SK-N-SH (cell line): ENCODE results near the gene CCDC192. TPM values are rescaled to one million over a fixed set of nuclear protein-coding genes. Genes with fewer than 3 reads are reported as not detected.

Experiments used
- CTCF ChIA-PET: fragments of 300-600, 350-600 bp; formaldehyde crosslinking; extraction: SDS; loops from one replicate; lab custom pipeline; 2021; lab: Yijun Ruan, JAX
- POLR2A ChIA-PET: fragments of 350-600 bp; sonication (Branson Sonifier 250); formaldehyde crosslinking; extraction: SDS; loops from one replicate; lab custom pipeline; 2020; ENCODE audit warnings: antibody characterized with exemption, inconsistent platforms; lab: Yijun Ruan, JAX
- DNase-seq: peaks from one replicate; pipeline ENCODE4 v3.0.0; 2012
- H2AFZ ChIP-seq: fragments of 200-600 bp; sonication (generic); 2 replicates; pipeline ENCODE4 v1.8.1; 2016; ENCODE audit warnings: antibody characterized with exemption, mild to moderate bottlenecking, low read depth
- H3F3A ChIP-seq: fragments of 200-600 bp; sonication (generic); replicated peaks from 2 replicates; pipeline ENCODE3; 2016; ENCODE audit warnings: antibody characterized with exemption, mild to moderate bottlenecking; ENCODE audit not compliant: insufficient read depth
- H3K27ac ChIP-seq, 2 experiments: fragments of 200-500 bp in 1 of 2; fragments of 200-600 bp in 1 of 2; sonication (Bioruptor generic) in 1 of 2; sonication (generic), shearing (Covaris generic) in 1 of 2; 2 replicates each; pipeline versions ENCODE4 v1.5.1 to v1.6.1; 2014 to 2016; ENCODE audit warnings: low read depth in 2 of 2, inconsistent platforms in 1 of 2, low read length in 1 of 2, mild to moderate bottlenecking in 1 of 2, mixed read lengths in 1 of 2
- H3K27me3 ChIP-seq: fragments of 200-600 bp; sonication (generic), shearing (Covaris generic); 2 replicates; pipeline ENCODE4 v1.6.1; 2016; ENCODE audit warnings: mixed run types; ENCODE audit not compliant: insufficient read depth
- H3K36me3 ChIP-seq, 2 experiments: fragments of 200-500 bp in 1 of 2; fragments of 200-600 bp in 1 of 2; sonication (Bioruptor generic) in 1 of 2; sonication (generic) in 1 of 2; replicated peaks in 1 of 2; 2 replicates each; pipeline versions ENCODE3 to v1.5.1; 2014 to 2016; ENCODE audit warnings: low read length in 1 of 2, mild to moderate bottlenecking in 1 of 2; ENCODE audit not compliant: insufficient read depth in 2 of 2, control insufficient read depth in 1 of 2
- H3K4me1 ChIP-seq, 2 experiments: fragments of 200-500 bp in 1 of 2; fragments of 200-600 bp in 1 of 2; sonication (Bioruptor generic) in 1 of 2; sonication (generic), shearing (Covaris generic) in 1 of 2; 2 replicates each; pipeline versions ENCODE4 v1.5.1 to v1.6.1; 2014 to 2016; ENCODE audit warnings: low read depth in 1 of 2, low read length in 1 of 2, mixed run types in 1 of 2; ENCODE audit not compliant: insufficient read depth in 2 of 2, control insufficient read depth in 1 of 2
- H3K4me2 ChIP-seq: fragments of 200-600 bp; sonication (generic), shearing (Covaris generic); 2 replicates; pipeline ENCODE4 v1.6.1; 2017; ENCODE audit warnings: mixed run types
- H3K4me3 ChIP-seq, 2 experiments: fragments of 200-500 bp in 1 of 2; fragments of 200-600 bp in 1 of 2; sonication (Bioruptor generic) in 1 of 2; sonication (generic), shearing (Covaris generic) in 1 of 2; 2 replicates each; pipeline versions ENCODE4 v1.5.1 to v1.8.1; 2014 to 2016; ENCODE audit warnings: low read depth in 2 of 2, inconsistent platforms in 1 of 2, low read length in 1 of 2, mild to moderate bottlenecking in 1 of 2, mixed read lengths in 1 of 2, moderate library complexity in 1 of 2
- H3K79me2 ChIP-seq: fragments of 200-600 bp; sonication (generic); 2 replicates; pipeline ENCODE4 v1.8.1; 2017; ENCODE audit warnings: mild to moderate bottlenecking; ENCODE audit not compliant: insufficient read depth
- H3K9ac ChIP-seq: fragments of 200-600 bp; sonication (generic); 2 replicates; pipeline ENCODE4 v1.6.1; 2017; ENCODE audit warnings: mixed run types
- H3K9me2 ChIP-seq: fragments of 200-600 bp; sonication (generic); 2 replicates; pipeline ENCODE4 v1.6.1; 2017; ENCODE audit warnings: mixed run types
- H3K9me3 ChIP-seq: fragments of 200-600 bp; sonication (generic); 2 replicates; pipeline ENCODE4 v1.6.1; 2017; ENCODE audit warnings: mixed run types, mild to moderate bottlenecking, moderate library complexity
- H4K20me1 ChIP-seq: fragments of 200-600 bp; sonication (generic); 2 replicates; pipeline ENCODE4 v1.6.1; 2017; ENCODE audit warnings: mild to moderate bottlenecking, mixed run types; ENCODE audit not compliant: insufficient read depth
- CHD2 ChIP-seq: fragments of 150-350 bp; IDR thresholded peaks from 2 replicates; pipeline ENCODE4 v1.6.1; 2018; ENCODE audit warnings: low read length; ENCODE audit not compliant: partially characterized antibody
- ELF1 ChIP-seq: IDR thresholded peaks from 2 replicates; pipeline ENCODE4 v1.4.0; 2012
- EP300 ChIP-seq, 2 experiments: IDR thresholded peaks; 2 replicates each; pipeline versions ENCODE4 v1.4.0 to v1.6.1; 2012; ENCODE audit warnings: borderline replicate concordance in 1 of 2, low read depth in 1 of 2, low read length in 1 of 2
- FOXJ3 ChIP-seq: sonication (generic); formaldehyde crosslinking; IDR thresholded peaks from 2 replicates; pipeline ENCODE4 v1.5.1; 2020; ENCODE audit warnings: mild to moderate bottlenecking, missing genetic modification reagents
- GABPA ChIP-seq: IDR thresholded peaks from 2 replicates; pipeline ENCODE4 v1.4.0; 2012; ENCODE audit warnings: low read depth, mild to moderate bottlenecking
- GATA2 ChIP-seq: sonication (generic); formaldehyde crosslinking; IDR thresholded peaks from 2 replicates; pipeline ENCODE4 v1.5.0; 2020; ENCODE audit warnings: mild to moderate bottlenecking, missing genetic modification reagents
- IRF3 ChIP-seq: fragments of 150-350 bp; IDR thresholded peaks from 2 replicates; pipeline ENCODE4 v1.6.1; 2016; ENCODE audit warnings: mild to moderate bottlenecking, low read depth, low read length
- JUND ChIP-seq: IDR thresholded peaks from 2 replicates; pipeline ENCODE4 v1.4.0; 2012
- MEF2A ChIP-seq: IDR thresholded peaks from 2 replicates; pipeline ENCODE4 v1.4.0; 2012; ENCODE audit warnings: low read depth, borderline replicate concordance
- MXI1 ChIP-seq: IDR thresholded peaks from 2 replicates; pipeline ENCODE4 v1.6.1; 2012; ENCODE audit warnings: mild to moderate bottlenecking, low read depth, low read length, improper control_type of control experiment
- PBX3 ChIP-seq: IDR thresholded peaks from 2 replicates; pipeline ENCODE4; 2012
- POLR2AphosphoS5 ChIP-seq: IDR thresholded peaks from 2 replicates; pipeline ENCODE4 v1.6.1; 2012; ENCODE audit warnings: low read depth, low read length
- RAD21 ChIP-seq: IDR thresholded peaks from 2 replicates; pipeline ENCODE4 v1.6.1; 2012; ENCODE audit warnings: mild to moderate bottlenecking, low read length
- SIN3A ChIP-seq: IDR thresholded peaks from 2 replicates; pipeline ENCODE4 v1.6.1; 2012; ENCODE audit warnings: low read depth, mild to moderate bottlenecking, low read length, moderate library complexity, borderline replicate concordance
- SMC3 ChIP-seq: IDR thresholded peaks from 2 replicates; pipeline ENCODE4 v1.6.1; 2012; ENCODE audit warnings: low read depth, low read length, improper control_type of control experiment
- TAF1 ChIP-seq: IDR thresholded peaks from 2 replicates; pipeline ENCODE4 v1.6.1; 2012; ENCODE audit warnings: low read depth, mild to moderate bottlenecking, low read length, moderate library complexity, borderline replicate concordance
- TCF12 ChIP-seq: IDR thresholded peaks from 2 replicates; pipeline ENCODE4 v1.4.0; 2012
- TEAD4 ChIP-seq: IDR thresholded peaks from 2 replicates; pipeline ENCODE4 v1.4.0; 2012; ENCODE audit warnings: mild to moderate bottlenecking, borderline replicate concordance; ENCODE audit not compliant: insufficient read depth
- YY1 ChIP-seq: IDR thresholded peaks from 2 replicates; pipeline ENCODE4 v1.4.0; 2012; ENCODE audit warnings: low read depth, mild to moderate bottlenecking
- WGBS: methylation state at CpG from one replicate; pipeline ENCODE4 v1.1.6; 2017; ENCODE audit warnings: low lambda C conversion rate; 5-methylcytosine and 5-hydroxymethylcytosine counted together
- polyA plus RNA-seq, 3 experiments: library from polyadenylated mRNA; depleted of rRNA; stranded (reverse); fragments of >200 nt; gene quantifications; 2 replicates each; pipeline ENCODE4 v1.2.3, GENCODE V29; 2012
- TF ChIP-seq, protein P1 (sequence below): IDR thresholded peaks from 2 replicates; pipeline ENCODE4 v1.4.0; 2012; ENCODE audit warnings: low read depth, borderline replicate concordance
- TF ChIP-seq, protein P2 (sequence below): IDR thresholded peaks from 2 replicates; pipeline ENCODE4 v1.6.1; 2012; ENCODE audit warnings: mild to moderate bottlenecking, low read depth, low read length, moderate library complexity
- TF ChIP-seq, protein P3 (sequence below): fragments of 200-600 bp; sonication (generic); IDR thresholded peaks from 2 replicates; pipeline ENCODE4 v1.6.1; 2017; ENCODE audit warnings: antibody characterized with exemption, mild to moderate bottlenecking, moderate library complexity

Gene CCDC192
- polyA plus RNA-seq, 1 of the 3 experiments (the other 2 are of a cell fraction) = not detected

DNA sequence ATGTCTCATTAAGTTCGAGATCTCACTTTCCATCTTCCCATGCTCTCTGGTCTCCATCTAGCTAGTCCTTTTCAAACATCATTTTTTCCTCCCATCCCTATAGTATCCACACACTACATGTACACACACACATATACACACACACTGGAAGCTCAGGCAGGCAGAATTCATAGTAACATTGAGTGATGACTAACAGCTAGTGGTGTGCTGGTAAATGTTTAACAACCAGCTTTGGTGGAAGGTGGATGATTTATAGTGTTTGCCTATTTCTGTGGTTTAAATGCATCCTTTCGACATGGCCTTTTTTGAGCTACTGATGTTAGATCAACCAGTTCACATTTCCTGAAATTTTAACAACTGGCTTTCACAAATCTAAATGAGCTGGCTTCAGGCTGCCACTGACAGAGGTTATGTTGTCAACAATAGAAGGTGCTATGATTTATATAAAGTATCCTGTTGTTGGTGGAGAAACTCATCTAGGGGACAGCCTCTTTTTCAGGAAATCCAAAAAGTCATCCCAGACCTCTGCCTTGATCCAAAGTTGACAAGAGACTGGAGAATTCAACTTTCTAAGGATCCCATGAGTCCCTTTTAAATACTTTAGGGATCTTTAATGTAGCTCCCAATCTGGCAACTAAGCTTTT, 117.8 kb downstream of the CCDC192 start (continued):
- TF ChIP-seq, protein P1, sequence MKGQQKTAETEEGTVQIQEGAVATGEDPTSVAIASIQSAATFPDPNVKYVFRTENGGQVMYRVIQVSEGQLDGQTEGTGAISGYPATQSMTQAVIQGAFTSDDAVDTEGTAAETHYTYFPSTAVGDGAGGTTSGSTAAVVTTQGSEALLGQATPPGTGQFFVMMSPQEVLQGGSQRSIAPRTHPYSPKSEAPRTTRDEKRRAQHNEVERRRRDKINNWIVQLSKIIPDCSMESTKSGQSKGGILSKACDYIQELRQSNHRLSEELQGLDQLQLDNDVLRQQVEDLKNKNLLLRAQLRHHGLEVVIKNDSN = no peak
- TF ChIP-seq IRF3 (no peak), TAF1 (no peak), PBX3 (peak; percentile 93), POLR2AphosphoS5 (0 out of 2 replicates have a peak, but pooled peaks have one; percentile 51), GABPA (no peak), RAD21 (no peak)
- TF ChIP-seq, all 33 proteins: peak for 9

DNA sequence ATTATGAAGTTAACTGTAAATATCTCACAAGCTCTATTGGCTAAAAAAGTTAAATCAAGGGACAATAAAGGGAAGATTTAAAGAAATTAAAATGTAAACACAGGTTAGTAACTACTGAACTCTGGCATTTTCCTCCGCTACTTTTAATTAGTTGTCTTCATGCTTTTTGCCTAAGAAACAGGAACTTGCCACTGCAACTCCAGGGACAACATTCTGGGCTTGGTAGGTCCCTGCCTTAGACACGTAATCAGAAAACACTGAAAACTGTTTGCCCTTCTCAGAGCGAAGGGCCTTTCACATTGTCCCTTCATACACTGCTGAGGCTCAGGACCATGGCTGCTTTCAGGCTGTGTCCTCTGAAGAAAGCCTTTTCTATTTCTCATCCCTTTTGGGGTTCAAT, 118.7 kb downstream of the CCDC192 start:
- H3K9me3 ChIP-seq = no peaks in the 10 kb centered on the region
- H3K79me2 ChIP-seq = no peaks in the 10 kb centered on the region
- no peaks in the 10 kb centered on the region for H4K20me1 ChIP-seq
- H3K9me2 ChIP-seq = no peaks in the 10 kb centered on the region
- CTCF ChIA-PET = no interaction called here
- H3K27ac ChIP-seq = no peak overlapping the region
- H3K36me3 ChIP-seq = no peaks in the 10 kb centered on the region
- no peak overlapping the region for H3K4me2 ChIP-seq
- no peak overlapping the region for H2AFZ ChIP-seq
- DNase-seq = no peak
- peaks cover 0 to 10% of the 10 kb centered on the region in 2 experiments; a peak in 1 of 4 replicates for H3K4me1 ChIP-seq
- POLR2A ChIA-PET = no interaction called here
- 78% methylated on average over 2 of the region's 3 CpGs for WGBS
- no peak overlapping the region for H3K4me3 ChIP-seq
- H3K9ac ChIP-seq = no peak overlapping the region
- no peaks in the 10 kb centered on the region for H3K27me3 ChIP-seq
- peaks cover 9% of the 10 kb centered on the region for H3F3A ChIP-seq
- TF ChIP-seq GATA2 (CRISPR knock-in tag) = no peak
- TF ChIP-seq YY1 = no peak
- TF ChIP-seq, protein P2, sequence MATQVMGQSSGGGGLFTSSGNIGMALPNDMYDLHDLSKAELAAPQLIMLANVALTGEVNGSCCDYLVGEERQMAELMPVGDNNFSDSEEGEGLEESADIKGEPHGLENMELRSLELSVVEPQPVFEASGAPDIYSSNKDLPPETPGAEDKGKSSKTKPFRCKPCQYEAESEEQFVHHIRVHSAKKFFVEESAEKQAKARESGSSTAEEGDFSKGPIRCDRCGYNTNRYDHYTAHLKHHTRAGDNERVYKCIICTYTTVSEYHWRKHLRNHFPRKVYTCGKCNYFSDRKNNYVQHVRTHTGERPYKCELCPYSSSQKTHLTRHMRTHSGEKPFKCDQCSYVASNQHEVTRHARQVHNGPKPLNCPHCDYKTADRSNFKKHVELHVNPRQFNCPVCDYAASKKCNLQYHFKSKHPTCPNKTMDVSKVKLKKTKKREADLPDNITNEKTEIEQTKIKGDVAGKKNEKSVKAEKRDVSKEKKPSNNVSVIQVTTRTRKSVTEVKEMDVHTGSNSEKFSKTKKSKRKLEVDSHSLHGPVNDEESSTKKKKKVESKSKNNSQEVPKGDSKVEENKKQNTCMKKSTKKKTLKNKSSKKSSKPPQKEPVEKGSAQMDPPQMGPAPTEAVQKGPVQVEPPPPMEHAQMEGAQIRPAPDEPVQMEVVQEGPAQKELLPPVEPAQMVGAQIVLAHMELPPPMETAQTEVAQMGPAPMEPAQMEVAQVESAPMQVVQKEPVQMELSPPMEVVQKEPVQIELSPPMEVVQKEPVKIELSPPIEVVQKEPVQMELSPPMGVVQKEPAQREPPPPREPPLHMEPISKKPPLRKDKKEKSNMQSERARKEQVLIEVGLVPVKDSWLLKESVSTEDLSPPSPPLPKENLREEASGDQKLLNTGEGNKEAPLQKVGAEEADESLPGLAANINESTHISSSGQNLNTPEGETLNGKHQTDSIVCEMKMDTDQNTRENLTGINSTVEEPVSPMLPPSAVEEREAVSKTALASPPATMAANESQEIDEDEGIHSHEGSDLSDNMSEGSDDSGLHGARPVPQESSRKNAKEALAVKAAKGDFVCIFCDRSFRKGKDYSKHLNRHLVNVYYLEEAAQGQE = no peak
- no peak for TF ChIP-seq MEF2A
- no peak for TF ChIP-seq MXI1
- TF ChIP-seq ELF1 = no peak
- no peak for TF ChIP-seq TAF1
- TF ChIP-seq FOXJ3 = no peak
- no peak for TF ChIP-seq TCF12
- TF ChIP-seq, protein P3, sequence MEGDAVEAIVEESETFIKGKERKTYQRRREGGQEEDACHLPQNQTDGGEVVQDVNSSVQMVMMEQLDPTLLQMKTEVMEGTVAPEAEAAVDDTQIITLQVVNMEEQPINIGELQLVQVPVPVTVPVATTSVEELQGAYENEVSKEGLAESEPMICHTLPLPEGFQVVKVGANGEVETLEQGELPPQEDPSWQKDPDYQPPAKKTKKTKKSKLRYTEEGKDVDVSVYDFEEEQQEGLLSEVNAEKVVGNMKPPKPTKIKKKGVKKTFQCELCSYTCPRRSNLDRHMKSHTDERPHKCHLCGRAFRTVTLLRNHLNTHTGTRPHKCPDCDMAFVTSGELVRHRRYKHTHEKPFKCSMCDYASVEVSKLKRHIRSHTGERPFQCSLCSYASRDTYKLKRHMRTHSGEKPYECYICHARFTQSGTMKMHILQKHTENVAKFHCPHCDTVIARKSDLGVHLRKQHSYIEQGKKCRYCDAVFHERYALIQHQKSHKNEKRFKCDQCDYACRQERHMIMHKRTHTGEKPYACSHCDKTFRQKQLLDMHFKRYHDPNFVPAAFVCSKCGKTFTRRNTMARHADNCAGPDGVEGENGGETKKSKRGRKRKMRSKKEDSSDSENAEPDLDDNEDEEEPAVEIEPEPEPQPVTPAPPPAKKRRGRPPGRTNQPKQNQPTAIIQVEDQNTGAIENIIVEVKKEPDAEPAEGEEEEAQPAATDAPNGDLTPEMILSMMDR = no peak
- TF ChIP-seq EP300 (IDR thresholded peaks at IDR 0.05; ENCODE audit: borderline replicate concordance in 1 of 2, low read depth in 1 of 2, low read length in 1 of 2) = no peak
- TF ChIP-seq SMC3 = no peak
- no peak for TF ChIP-seq TEAD4
- no peak for TF ChIP-seq SIN3A
- no peak for TF ChIP-seq RAD21
- TF ChIP-seq JUND = no peak
- no peak for TF ChIP-seq CHD2
- no peak for TF ChIP-seq IRF3
